NCI-H1105 (cell line): Measurements from ENCODE around the gene MRPL42.
"Not testable (repeated sequence)": the region's sequence is repeated elsewhere in the genome, so short reads cannot be mapped to it uniquely, and the experiment has no call there.

Source experiments
- DNase-seq: peaks from one replicate; lab custom pipeline; 2025; lab: John Stamatoyannopoulos, UW

The MRPL42 gene

DNA sequence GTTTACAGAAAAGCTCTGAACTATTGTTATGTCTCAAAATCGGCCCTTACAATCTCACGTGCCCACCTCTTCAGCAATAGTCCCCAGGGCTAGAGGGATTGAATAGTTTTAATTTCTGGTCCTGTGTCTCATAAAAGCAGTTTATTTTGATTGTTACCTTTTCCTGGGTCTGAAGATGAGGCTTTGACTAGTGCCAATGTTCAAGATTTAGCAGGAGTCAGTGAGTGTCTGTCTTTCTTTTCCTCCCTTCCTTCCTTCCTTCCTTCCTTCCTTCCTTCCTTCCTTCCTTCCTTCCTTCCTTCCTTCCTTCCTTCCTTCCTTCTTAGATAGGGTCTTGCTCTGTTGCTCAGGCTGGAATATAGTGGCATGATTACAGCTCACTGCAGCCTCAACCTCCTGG, 80.5 kb downstream of the MRPL42 start:
- DNase-seq: no peak

DNA sequence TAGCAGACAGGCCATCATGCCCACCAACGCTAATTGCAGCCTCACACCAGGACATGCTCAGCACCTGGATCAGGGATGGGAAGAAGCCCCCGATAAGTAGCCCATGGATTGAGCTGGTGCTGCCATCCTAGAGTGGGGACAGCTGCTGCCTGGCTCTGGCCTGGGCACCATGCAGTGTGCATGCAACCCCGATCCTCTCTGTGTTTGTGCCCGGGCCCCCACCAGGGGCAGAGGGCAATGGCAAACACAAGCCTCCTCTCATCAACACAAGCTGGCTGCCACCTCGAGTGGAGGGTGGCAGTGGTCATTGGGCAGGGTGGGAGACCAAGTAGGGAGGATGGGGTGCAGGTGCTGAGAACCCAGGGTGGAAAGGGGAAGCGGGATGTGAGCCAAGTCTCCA, 81.9 kb downstream of the MRPL42 start:
- DNase-seq: no peak

DNA sequence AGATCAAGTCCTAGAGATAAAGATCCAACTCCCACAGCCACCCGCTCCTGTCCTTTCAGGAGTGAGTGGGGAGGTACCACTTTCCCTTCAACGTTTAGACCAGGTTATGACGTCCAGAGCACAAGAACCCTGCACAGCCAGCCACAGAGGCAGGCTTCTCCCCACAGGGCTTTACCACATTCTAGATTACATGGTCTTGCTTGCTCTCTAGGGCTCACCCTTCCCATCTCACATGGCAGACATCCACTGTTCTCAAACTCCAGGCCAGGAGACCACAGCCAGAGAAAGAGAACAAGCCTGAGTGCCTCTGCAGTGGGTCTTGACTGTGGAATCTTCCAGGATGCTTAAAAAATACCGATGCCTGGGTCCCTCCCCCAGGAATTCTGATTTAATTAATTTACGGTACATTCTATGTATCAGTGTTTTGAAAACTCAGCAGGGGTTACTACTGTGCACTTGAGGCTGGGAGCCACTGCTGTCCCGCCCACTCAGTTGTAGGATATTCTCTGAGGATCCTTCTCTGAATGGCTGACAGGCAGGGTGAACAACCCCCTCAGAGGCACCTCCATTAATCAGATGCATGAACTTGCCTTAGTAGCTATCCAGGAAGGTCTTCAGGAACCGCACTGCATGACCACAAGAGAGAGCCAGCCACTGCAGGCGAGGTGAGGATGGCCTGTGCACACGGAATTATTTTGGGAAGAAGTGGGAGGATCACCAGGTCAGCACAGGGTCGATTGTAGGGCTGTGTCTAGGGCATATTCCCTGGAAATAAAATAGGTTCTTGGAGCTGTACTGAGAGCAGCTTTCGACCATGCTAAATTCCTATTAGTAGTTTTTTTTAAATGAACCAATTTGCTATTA, 83.7 kb downstream of the MRPL42 start:
- no peak for DNase-seq

DNA sequence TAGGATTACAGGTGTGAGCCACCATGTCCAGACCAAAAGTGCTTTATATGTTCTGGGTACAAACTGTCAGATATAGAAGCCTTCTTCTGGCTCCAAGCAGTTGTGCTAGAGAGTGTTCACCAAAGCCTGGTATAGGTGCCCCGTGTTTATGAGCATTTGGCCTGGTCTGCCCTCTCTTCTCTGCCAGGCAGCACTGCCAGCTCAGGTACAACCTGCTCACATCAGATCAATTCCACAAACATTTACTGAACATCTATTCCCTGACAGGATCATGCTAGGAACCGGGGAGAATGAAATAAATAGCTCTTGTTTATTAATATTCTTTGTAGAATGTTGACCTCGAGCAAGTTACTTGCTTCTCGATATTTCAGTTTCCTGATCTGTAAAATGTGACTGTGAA, 85.1 kb downstream of the MRPL42 start:
- DNase-seq: no peak

DNA sequence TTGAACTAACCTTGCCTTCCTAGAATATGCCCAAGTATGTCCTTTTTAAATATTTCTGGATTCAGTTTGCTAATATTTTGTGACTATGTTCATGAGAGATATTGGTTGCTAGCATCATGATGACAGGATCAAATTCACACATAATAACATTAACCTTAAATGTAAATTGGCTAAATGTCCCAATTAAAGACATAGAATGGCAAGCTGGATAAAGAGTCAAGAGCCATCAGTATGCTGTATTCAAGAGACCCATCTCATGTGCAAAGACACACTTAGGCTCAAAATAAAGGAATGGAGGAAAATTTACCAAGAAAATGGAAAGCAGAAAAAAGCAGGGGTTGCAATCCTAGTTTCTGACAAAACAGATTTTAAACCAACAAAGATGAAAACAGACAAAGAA, 90.6 kb downstream of the MRPL42 start:
- not testable (repeated sequence) for DNase-seq

DNA sequence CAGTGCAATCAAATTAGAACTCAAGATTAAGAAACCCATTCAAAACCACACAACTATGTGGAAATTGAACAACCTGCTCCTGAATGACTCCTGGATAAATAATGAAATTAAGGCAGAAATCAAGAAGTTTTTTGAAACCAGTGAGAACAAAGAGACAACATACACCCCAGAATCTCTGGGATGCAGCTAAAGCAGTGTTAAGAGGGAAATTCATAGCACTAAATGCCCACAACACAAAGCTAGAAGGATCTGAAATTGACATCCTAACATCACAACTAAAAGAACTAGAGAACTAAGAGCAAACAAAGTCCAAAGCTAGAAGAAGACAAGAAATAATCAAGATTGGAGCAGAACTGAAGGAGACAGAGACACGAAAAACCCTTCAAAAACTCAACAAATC, 91.4 kb downstream of the MRPL42 start:
- DNase-seq: not testable (repeated sequence)

DNA sequence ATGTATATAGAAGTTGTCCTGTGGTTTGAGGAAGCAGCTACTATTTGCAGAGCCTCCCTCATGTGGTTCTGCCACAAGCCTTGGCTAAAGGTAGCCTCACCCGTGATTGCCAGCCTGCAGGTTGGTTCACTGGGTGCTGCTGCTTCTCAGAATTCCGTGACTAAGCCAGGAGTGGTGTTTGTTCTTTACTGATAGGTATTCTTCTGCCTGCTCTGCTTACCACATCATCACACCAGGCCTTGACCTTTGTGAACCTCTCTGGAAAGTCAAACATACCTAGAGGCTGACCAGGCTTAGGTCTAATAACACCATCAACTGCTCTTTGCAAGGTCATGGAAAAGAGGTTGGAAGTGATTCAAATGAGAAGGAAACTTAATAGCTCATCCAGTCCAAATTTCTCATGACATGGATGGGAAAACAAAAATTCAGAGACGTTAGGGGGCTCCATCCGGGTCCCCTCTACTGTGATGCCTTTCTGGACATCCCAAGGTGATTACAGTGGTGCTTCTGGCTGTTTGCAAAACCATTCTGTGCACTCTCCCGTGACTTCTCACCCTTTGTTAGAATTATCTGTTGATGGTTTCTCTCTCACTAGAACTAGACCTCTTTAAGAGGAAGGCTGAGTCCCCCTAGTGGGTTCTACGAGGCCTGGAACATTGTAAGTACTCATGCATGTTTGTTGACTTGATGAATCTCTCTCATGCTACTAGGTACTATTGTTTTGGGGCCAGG, 96.7 kb downstream of the MRPL42 start:
- no peak for DNase-seq

DNA sequence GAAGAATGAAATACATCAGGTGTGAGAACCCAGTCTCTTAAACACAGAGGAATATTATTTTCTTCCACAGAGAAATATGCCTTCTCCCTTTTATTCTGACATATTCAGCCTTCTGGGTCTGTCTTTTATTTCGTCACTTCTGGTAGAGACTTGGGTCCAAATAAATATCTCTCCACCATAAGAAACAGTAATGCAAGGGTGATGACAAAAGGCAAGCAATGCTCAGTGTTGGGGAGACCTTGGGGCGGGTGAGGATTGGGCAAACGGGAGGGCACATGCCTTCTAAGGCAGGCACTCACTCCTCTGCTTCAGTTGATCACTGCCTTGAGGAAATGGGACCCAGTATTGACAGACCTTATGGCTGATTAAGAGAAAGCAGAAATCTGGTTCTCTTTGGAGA, 98.4 kb downstream of the MRPL42 start:
- no peak for DNase-seq
